Trophoblast cell (in vitro differentiated cells and primary cell): Measurements from ENCODE around the gene PDE1A.
A peak's percentile ranks its signal among the peaks of the same experiment; 100 is the strongest.

Source experiments
- DNase-seq, 2 donors: peaks; one replicate each; pipeline ENCODE4 v3.0.0-alpha.2; 2016
- H2AFZ ChIP-seq: 2 replicates; pipeline ENCODE4 v1.6.1; 2013; ENCODE audit warnings: low read length, moderate library complexity, mild to moderate bottlenecking; ENCODE audit not compliant: insufficient read depth, poor library complexity
- H2AK5ac ChIP-seq: 2 replicates; pipeline ENCODE4 v1.6.1; 2013; ENCODE audit warnings: mild to moderate bottlenecking, low read length
- H2BK120ac ChIP-seq: 2 replicates; pipeline ENCODE4 v1.6.1; 2013; ENCODE audit warnings: low read length, mild to moderate bottlenecking, moderate library complexity; ENCODE audit not compliant: insufficient read depth, poor library complexity
- H2BK12ac ChIP-seq: 2 replicates; pipeline ENCODE4 v1.6.1; 2013; ENCODE audit warnings: mild to moderate bottlenecking, low read length, moderate library complexity
- H2BK5ac ChIP-seq: 2 replicates; pipeline ENCODE4 v1.6.1; 2013; ENCODE audit warnings: low read length, low read depth, moderate library complexity, mild to moderate bottlenecking; ENCODE audit not compliant: poor library complexity
- H3K14ac ChIP-seq: 2 replicates; pipeline ENCODE4 v1.6.1; 2013; ENCODE audit warnings: mild to moderate bottlenecking, low read length
- H3K18ac ChIP-seq: 2 replicates; pipeline ENCODE4 v1.6.1; 2013; ENCODE audit warnings: mild to moderate bottlenecking, low read length
- H3K23ac ChIP-seq: 2 replicates; pipeline ENCODE4 v1.6.1; 2013; ENCODE audit warnings: low read length
- H3K27ac ChIP-seq: 2 replicates; pipeline ENCODE4 v1.5.1; 2013; ENCODE audit warnings: low read depth, mild to moderate bottlenecking, inconsistent platforms, low read length, moderate library complexity
- H3K27me3 ChIP-seq: 2 replicates; pipeline ENCODE4 v1.6.1; 2013; ENCODE audit warnings: inconsistent platforms, mild to moderate bottlenecking, low read length, moderate library complexity; ENCODE audit not compliant: insufficient read depth
- H3K36me3 ChIP-seq, 2 experiments: 1 replicate in 1 of 2; 2 replicates in 1 of 2; pipeline ENCODE4 v1.6.1; 2013; ENCODE audit warnings: low read length in 2 of 2, mild to moderate bottlenecking in 2 of 2, moderate library complexity in 1 of 2; ENCODE audit not compliant: insufficient read depth in 2 of 2, control insufficient read depth in 1 of 2
- H3K4ac ChIP-seq: 2 replicates; pipeline ENCODE4 v1.6.1; 2013; ENCODE audit warnings: low read depth, mild to moderate bottlenecking, low read length, moderate library complexity
- H3K4me1 ChIP-seq, 2 experiments: 1 replicate in 1 of 2; 2 replicates in 1 of 2; pipeline ENCODE4 v1.6.1; 2013; ENCODE audit warnings: low read length in 2 of 2, mild to moderate bottlenecking in 2 of 2, moderate library complexity in 1 of 2; ENCODE audit not compliant: insufficient read depth in 2 of 2, control insufficient read depth in 1 of 2
- H3K4me2 ChIP-seq: 2 replicates; pipeline ENCODE4 v1.6.1; 2013; ENCODE audit warnings: inconsistent platforms, mild to moderate bottlenecking, low read length, moderate library complexity
- H3K4me3 ChIP-seq: 2 replicates; pipeline ENCODE4 v1.5.1; 2013; ENCODE audit warnings: mild to moderate bottlenecking, low read depth, low read length, inconsistent platforms
- H3K79me1 ChIP-seq: one replicate; pipeline ENCODE4 v1.6.1; 2013; ENCODE audit warnings: low read length
- H3K79me2 ChIP-seq: 2 replicates; pipeline ENCODE4 v1.6.1; 2013; ENCODE audit warnings: low read length, mild to moderate bottlenecking; ENCODE audit not compliant: control insufficient read depth, insufficient read depth, poor library complexity
- H3K9ac ChIP-seq: 2 replicates; pipeline ENCODE4 v1.6.1; 2013; ENCODE audit warnings: mild to moderate bottlenecking, low read length
- H3K9me3 ChIP-seq: 2 replicates; pipeline ENCODE4 v1.6.1; 2013; ENCODE audit warnings: low read depth, mild to moderate bottlenecking, control low read depth, inconsistent platforms, low read length; ENCODE audit not compliant: insufficient read depth
- H4K12ac ChIP-seq: 2 replicates; pipeline ENCODE4 v1.6.1; 2013; ENCODE audit warnings: low read depth, mild to moderate bottlenecking, low read length, moderate library complexity
- H4K8ac ChIP-seq: 2 replicates; pipeline ENCODE4 v1.6.1; 2013; ENCODE audit warnings: low read depth, mild to moderate bottlenecking, low read length, moderate library complexity
- H4K91ac ChIP-seq: one replicate; pipeline ENCODE4 v1.6.1; 2013; ENCODE audit warnings: low read depth, mild to moderate bottlenecking, low read length, moderate library complexity
- WGBS: extraction: QIAGEN DNeasy Blood & Tissue Kit; methylation state at CpG from one replicate; pipeline ENCODE4 v1.1.7; 2013; ENCODE audit warnings: missing lambda C conversion rate; ENCODE audit not compliant: insufficient read length, insufficient coverage; ENCODE audit errors: extremely low coverage; 5-methylcytosine and 5-hydroxymethylcytosine counted together

The PDE1A gene

DNA sequence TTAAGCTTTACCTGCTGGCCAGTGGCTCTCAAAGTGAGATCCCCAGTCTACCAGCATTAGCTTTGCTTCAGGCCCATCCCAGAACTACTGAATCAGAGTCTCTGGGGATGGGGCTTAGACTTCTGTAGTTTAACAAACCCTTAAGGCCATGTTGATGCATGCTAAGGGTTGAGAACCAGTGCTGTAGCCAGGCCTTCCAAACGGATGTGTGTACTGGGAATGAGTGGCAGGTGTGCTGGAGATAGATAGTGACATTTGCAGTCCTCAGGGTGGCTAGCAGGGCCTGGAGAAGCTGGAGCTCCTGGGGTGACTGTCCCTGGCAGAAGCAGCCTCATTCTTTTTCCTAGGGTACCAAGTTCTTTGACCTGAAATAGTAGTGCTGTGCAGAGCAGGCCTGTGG lies 292.6 kb downstream of the PDE1A start:
- WGBS: no CpG with 5 or more reads among the region's 1 CpG
- H3K23ac ChIP-seq: peak overlapping the region; percentile 56

DNA sequence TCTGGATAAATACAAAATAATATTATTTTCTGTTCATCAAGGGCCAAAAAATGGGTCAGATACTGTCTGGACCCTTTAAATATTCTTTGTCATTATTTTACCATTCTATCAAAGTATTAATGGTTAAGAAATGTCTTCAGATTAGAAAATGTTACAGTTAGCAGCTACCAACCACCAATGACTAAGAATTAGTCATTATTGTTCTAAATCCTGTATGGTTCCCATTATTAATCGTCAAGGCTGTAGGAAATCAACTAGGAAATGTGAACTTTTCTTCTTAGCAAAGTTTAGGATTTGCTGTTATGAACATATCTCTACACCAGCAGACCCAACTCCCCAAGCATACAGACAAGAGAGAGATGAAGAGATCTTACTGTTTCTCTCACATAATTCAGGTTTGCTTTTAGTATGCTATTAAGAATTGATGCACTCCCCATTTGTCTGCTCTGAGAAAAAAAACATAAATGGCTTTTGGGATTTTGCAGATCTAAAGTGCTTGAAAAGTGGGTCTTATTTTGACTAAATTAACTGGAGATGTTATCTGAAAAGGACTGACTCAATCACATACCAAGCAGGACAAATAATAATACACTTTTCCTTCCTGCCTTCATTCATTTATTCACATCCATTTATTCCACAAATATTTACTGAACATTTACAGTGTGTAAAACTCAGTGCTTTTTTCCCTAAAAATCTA lies 293.5 kb downstream of the PDE1A start:
- Histone ChIP-seq H3K9ac (no peak overlapping the region), H2AFZ (no peak overlapping the region), H2AK5ac (no peak overlapping the region), H3K27ac (no peak overlapping the region), H2BK5ac (no peak overlapping the region), H3K4me2 (no peak overlapping the region), H3K4me3 (no peak overlapping the region), H4K8ac (no peak overlapping the region), H3K79me1 (no peaks in the 10 kb centered on the region), H3K18ac (no peak overlapping the region), H2BK12ac (no peak overlapping the region), H3K23ac (no peak overlapping the region), H2BK120ac (no peak overlapping the region), H4K91ac (no peak overlapping the region), H3K4me1 (peaks cover 2 to 4% of the 10 kb centered on the region in 2 experiments), H3K36me3 (no peaks in the 10 kb centered on the region), H3K4ac (no peak overlapping the region), H3K27me3 (no peaks in the 10 kb centered on the region), H3K79me2 (no peaks in the 10 kb centered on the region), H4K12ac (no peak overlapping the region), H3K14ac (no peak overlapping the region), H3K9me3 (no peaks in the 10 kb centered on the region)
- no peak for DNase-seq
- no CpG with 5 or more reads among the region's 1 CpG for WGBS

More for the DNA sequence above, 292.6 kb downstream of the PDE1A start:
- Histone ChIP-seq H4K8ac (no peak overlapping the region), H4K12ac (no peak overlapping the region), H3K14ac (no peak overlapping the region), H3K9ac (no peak overlapping the region), H2BK12ac (no peak overlapping the region), H2AFZ (no peak overlapping the region), H3K4me2 (no peak overlapping the region), H2BK120ac (no peak overlapping the region), H2AK5ac (no peak overlapping the region), H3K79me1 (no peaks in the 10 kb centered on the region), H3K9me3 (no peaks in the 10 kb centered on the region), H3K27ac (no peak overlapping the region), H3K18ac (no peak overlapping the region), H3K27me3 (no peaks in the 10 kb centered on the region), H2BK5ac (no peak overlapping the region), H3K4me3 (no peak overlapping the region), H3K4me1 (peaks cover 2 to 4% of the 10 kb centered on the region in 2 experiments), H3K36me3 (no peaks in the 10 kb centered on the region), H3K79me2 (no peaks in the 10 kb centered on the region), H3K4ac (no peak overlapping the region), H4K91ac (peak overlapping the region; percentile 29)
- no peak for DNase-seq

DNA sequence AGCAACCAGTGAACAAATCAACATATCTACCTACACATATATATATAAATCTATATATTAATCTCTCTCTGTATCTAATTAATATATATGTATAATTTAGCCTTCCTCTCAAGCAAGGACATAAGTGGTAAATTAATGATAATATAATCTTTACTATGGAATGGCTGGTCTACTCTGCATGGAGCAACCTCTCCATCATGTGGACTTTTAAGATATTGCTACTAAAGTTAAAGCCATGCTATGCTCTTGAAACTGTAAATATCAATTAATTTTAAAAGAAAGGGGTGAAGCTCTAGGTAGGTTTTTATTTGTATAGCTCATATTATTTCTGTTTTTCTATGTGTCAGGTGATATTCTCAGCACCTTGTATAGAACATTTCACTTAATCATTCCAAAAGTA lies 294.2 kb downstream of the PDE1A start:
- H3K79me1 ChIP-seq: no peaks in the 10 kb centered on the region
- H2BK120ac ChIP-seq: no peak overlapping the region
- H2BK5ac ChIP-seq: no peak overlapping the region
- H3K4me2 ChIP-seq: no peak overlapping the region
- H3K14ac ChIP-seq: no peak overlapping the region
- H3K4me3 ChIP-seq: no peak overlapping the region
- no peak overlapping the region for H4K91ac ChIP-seq
- no peak overlapping the region for H2BK12ac ChIP-seq
- peaks cover 2 to 4% of the 10 kb centered on the region in 2 experiments for H3K4me1 ChIP-seq
- H3K9ac ChIP-seq: no peak overlapping the region
- no peaks in the 10 kb centered on the region for H3K27me3 ChIP-seq
- no peak overlapping the region for H3K18ac ChIP-seq
- H3K23ac ChIP-seq: no peak overlapping the region
- H2AK5ac ChIP-seq: no peak overlapping the region
- no peaks in the 10 kb centered on the region for H3K9me3 ChIP-seq
- H3K79me2 ChIP-seq: no peaks in the 10 kb centered on the region
- no peak overlapping the region for H3K4ac ChIP-seq
- no peaks in the 10 kb centered on the region for H3K36me3 ChIP-seq
- no peak overlapping the region for H2AFZ ChIP-seq
- H4K8ac ChIP-seq: no peak overlapping the region
- no peak overlapping the region for H3K27ac ChIP-seq
- H4K12ac ChIP-seq: no peak overlapping the region
- DNase-seq: peak in 1 of 2 donors; percentile 8

DNA sequence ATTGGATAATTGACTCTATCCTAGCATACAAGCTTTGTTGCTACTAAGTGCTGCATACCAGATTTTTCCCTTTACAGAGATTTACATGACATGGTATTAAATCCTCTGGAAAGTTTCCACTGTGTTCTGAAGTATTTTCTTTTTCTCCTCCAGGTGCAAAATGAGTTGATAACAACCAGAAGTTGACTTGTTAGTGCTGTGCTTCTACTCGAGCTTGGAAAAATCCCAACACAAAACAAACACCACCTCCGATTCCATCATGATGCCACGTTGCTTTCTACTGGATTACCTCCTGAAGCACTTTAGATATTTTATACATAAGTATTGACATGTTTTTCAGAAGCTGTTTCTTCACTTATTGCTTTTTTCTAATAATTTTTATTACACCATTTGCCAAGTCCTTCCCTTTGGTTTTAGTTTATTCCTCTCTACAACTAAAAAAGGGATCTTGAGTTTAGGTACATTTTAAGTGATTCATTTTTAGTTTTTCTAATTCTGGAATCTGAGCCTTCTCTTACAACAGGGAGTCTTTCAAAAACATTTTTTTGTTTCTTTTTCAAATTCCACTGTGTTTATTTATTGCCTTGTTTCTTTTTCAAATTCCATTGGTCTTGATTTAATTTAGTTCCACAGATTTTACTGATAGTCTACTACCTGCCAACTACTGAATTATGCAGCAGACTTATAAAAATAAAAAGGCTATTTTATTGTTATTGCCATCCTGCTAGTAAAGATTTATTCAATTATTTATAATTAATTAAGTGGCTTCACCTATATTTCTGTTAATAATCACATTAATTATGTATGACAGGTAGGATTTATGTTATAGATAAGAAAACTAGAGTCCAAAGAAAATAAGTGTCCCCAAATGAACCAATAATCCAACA lies 297.8 kb downstream of the PDE1A start:
- H3K14ac ChIP-seq: no peak overlapping the region
- H2BK12ac ChIP-seq: no peak overlapping the region
- H4K8ac ChIP-seq: no peak overlapping the region
- H3K79me2 ChIP-seq: no peaks in the 10 kb centered on the region
- no peak overlapping the region for H3K4me3 ChIP-seq
- no peak overlapping the region for H3K27ac ChIP-seq
- no peak overlapping the region for H4K12ac ChIP-seq
- no peaks in the 10 kb centered on the region for H3K79me1 ChIP-seq
- WGBS: no CpG with 5 or more reads among the region's 3 CpGs
- no peak for DNase-seq
- H2BK120ac ChIP-seq: no peak overlapping the region
- no peak overlapping the region for H2AFZ ChIP-seq
- peaks cover 0 to 2% of the 10 kb centered on the region in 2 experiments for H3K4me1 ChIP-seq
- no peaks in the 10 kb centered on the region for H3K27me3 ChIP-seq
- no peak overlapping the region for H4K91ac ChIP-seq
- no peaks in the 10 kb centered on the region for H3K36me3 ChIP-seq
- no peak overlapping the region for H3K9ac ChIP-seq
- no peak overlapping the region for H2AK5ac ChIP-seq
- H3K23ac ChIP-seq: no peak overlapping the region
- H3K4ac ChIP-seq: no peak overlapping the region
- no peak overlapping the region for H2BK5ac ChIP-seq
- no peaks in the 10 kb centered on the region for H3K9me3 ChIP-seq
- H3K4me2 ChIP-seq: no peak overlapping the region
- H3K18ac ChIP-seq: no peak overlapping the region
